HepG2 (cell line): ENCODE results near the gene CNNM2. TPM values are rescaled to one million over a fixed set of nuclear protein-coding genes. Genes with fewer than 3 reads are reported as not detected.
A peak's percentile ranks its signal among the peaks of the same experiment; 100 is the strongest.

ENCODE experiments used
- ATF7-NPFF ChIP-seq: sonication (generic); formaldehyde crosslinking; IDR thresholded peaks from 2 replicates; pipeline ENCODE4 v1.8.1; 2023; ENCODE audit warnings: mild to moderate bottlenecking, low read depth, missing genetic modification reagents, moderate library complexity
- CENPT ChIP-seq: sonication (generic); formaldehyde crosslinking; IDR thresholded peaks from 2 replicates; pipeline ENCODE4 v1.8.0; 2022; ENCODE audit warnings: low read depth, mild to moderate bottlenecking, moderate library complexity, missing genetic modification reagents
- FOXA3 ChIP-seq: IDR thresholded peaks from 2 replicates; pipeline ENCODE4 v1.6.1; 2016; ENCODE audit warnings: missing genetic modification reagents, missing compliant biosample characterization
- HMG20A ChIP-seq: IDR thresholded peaks from 2 replicates; pipeline ENCODE4 v1.6.1; 2016; ENCODE audit warnings: borderline replicate concordance
- MEIS2 ChIP-seq: sonication (generic); formaldehyde crosslinking; IDR thresholded peaks from 2 replicates; pipeline ENCODE4 v1.9.0; 2021; ENCODE audit warnings: mild to moderate bottlenecking, missing genetic modification reagents
- NCOA2 ChIP-seq: sonication (generic); formaldehyde crosslinking; IDR thresholded peaks from 2 replicates; pipeline ENCODE4 v1.8.0; 2022; ENCODE audit warnings: inconsistent platforms
- NFE2L1 ChIP-seq: sonication (generic); formaldehyde crosslinking; IDR thresholded peaks from 2 replicates; pipeline ENCODE4 v1.4.0; 2020; ENCODE audit warnings: missing genetic modification reagents, mild to moderate bottlenecking, borderline replicate concordance
- NR2F2 ChIP-seq: IDR thresholded peaks from 2 replicates; pipeline ENCODE4 v1.6.1; 2012; ENCODE audit warnings: low read depth, inconsistent platforms, borderline replicate concordance
- RBFOX2 ChIP-seq: fragments of 200-400 bp; formaldehyde crosslinking; IDR thresholded peaks from 2 replicates; pipeline ENCODE4 v1.6.1; 2017; ENCODE audit warnings: low read depth, mild to moderate bottlenecking, low read length
- ZBTB3 ChIP-seq: sonication (generic); formaldehyde crosslinking; IDR thresholded peaks from 2 replicates; pipeline ENCODE4 v1.4.0; 2020; ENCODE audit warnings: low read depth, mild to moderate bottlenecking, moderate library complexity, missing genetic modification reagents, borderline replicate concordance
- ZMYM4 ChIP-seq: sonication (generic); formaldehyde crosslinking; IDR thresholded peaks from 2 replicates; pipeline ENCODE4 v1.8.1; 2023; ENCODE audit warnings: mild to moderate bottlenecking, missing genetic modification reagents
- ZNF251 ChIP-seq: sonication (generic); formaldehyde crosslinking; IDR thresholded peaks from 2 replicates; pipeline ENCODE4 v1.9.0; 2021; ENCODE audit warnings: mild to moderate bottlenecking, missing genetic modification reagents
- ZNF33B ChIP-seq: sonication (generic); formaldehyde crosslinking; IDR thresholded peaks from 2 replicates; pipeline ENCODE4 v1.5.1; 2020; ENCODE audit warnings: mild to moderate bottlenecking, missing genetic modification reagents
- ZNF75D ChIP-seq: sonication (generic); formaldehyde crosslinking; IDR thresholded peaks from 2 replicates; pipeline ENCODE4 v1.8.1; 2023; ENCODE audit warnings: missing genetic modification reagents, mild to moderate bottlenecking, borderline replicate concordance
- polyA plus RNA-seq, 8 experiments: library from polyadenylated mRNA; depleted of rRNA in 3 of 8; stranded (reverse) in 7 of 8; unstranded in 1 of 8; fragments of >200 nt; fragmentation: Illumina TruSeq in 4 of 8; extraction: Trizol in 4 of 8; gene quantifications; 2 replicates each; pipeline versions ENCODE4 v1.2.1 to v1.2.3, GENCODE V29; 2011 to 2016; ENCODE audit warnings: low read depth in 4 of 8, missing spikeins in 1 of 8, mixed read lengths in 1 of 8; ENCODE audit not compliant: insufficient read depth in 1 of 8
- total RNA-seq, 5 experiments: library from RNA; depleted of rRNA; stranded (reverse); fragments of >200 nt; fragmentation: Illumina TruSeq; extraction: Trizol; gene quantifications; 2 replicates each; pipeline ENCODE4 v1.2.3, GENCODE V29; 2016; ENCODE audit warnings: low read depth in 1 of 5
- TF ChIP-seq, protein P1 (sequence below): sonication (generic); formaldehyde crosslinking; IDR thresholded peaks from 2 replicates; pipeline ENCODE4 v1.8.0; 2022; ENCODE audit warnings: mild to moderate bottlenecking, missing genetic modification reagents, moderate library complexity
- TF ChIP-seq, protein P2 (sequence below): sonication (generic); formaldehyde crosslinking; IDR thresholded peaks from 2 replicates; pipeline ENCODE4 v1.5.1; 2020; ENCODE audit warnings: missing genetic modification reagents, mild to moderate bottlenecking, borderline replicate concordance
- TF ChIP-seq, protein P3 (sequence below): sonication (generic); formaldehyde crosslinking; IDR thresholded peaks from 2 replicates; pipeline ENCODE4 v1.4.0; 2020; ENCODE audit warnings: missing genetic modification reagents
- TF ChIP-seq, protein P4 (sequence below): sonication (generic); formaldehyde crosslinking; IDR thresholded peaks from 2 replicates; pipeline ENCODE4 v1.5.1; 2020; ENCODE audit warnings: mild to moderate bottlenecking, missing genetic modification reagents, borderline replicate concordance
- TF ChIP-seq, protein P5 (sequence below): sonication (generic); formaldehyde crosslinking; IDR thresholded peaks from 2 replicates; pipeline ENCODE4 v1.4.0; 2020; ENCODE audit warnings: missing genetic modification reagents, mild to moderate bottlenecking, borderline replicate concordance

Gene CNNM2
- total and polyA plus RNA-seq, 2 of the 13 experiments (the other 11 are each of a cell fraction or from before 2014, with no cell fraction given) = 7.1 to 9.0 TPM

DNA sequence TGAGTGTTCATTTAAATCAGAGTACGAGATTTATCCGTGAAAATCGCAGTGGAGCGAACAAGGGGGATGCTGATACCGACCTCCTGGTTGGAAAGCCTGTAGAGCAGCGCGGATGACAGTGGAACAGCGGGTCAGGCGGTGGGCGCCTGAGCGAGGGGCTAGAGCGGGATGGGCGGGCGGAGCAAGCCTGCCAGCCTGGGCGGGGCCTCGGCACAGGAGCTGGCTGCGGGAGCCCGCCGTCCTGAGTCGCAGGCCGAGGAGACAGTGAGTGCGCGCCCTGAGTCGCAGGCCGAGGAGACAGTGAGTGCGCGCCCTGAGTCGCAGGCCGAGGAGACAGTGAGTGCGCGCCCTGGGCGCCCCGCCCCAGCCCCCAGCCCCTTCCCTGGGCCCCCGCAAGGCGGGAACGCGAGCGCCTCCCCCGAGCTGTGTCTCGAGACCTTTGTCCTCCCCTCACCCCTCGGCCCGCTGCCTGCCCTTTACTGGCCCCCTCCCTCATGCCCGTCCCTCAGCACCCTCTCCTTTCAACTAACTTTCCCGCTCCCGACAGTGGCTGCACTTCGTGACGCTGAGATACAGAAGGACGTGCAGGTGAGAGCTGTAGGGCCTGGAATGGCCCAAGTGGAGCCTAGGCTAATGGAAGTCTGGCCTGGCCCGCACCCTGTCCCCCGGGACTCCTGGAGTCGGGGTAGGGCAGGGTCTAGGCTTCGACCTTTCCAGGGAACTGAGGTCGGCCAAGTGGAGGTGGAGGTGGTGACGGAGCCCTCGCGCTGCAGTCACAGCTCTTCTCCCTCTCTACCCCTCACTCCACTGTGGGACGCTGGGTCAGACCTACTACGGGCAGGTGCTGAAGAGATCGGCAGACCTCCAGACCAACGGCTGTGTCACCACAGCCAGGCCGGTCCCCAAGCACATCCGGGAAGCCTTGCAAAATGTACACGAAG lies 48.6 kb upstream of the CNNM2 start, which contains the start of gene AS3MT (continued):
- TF ChIP-seq, protein P1, sequence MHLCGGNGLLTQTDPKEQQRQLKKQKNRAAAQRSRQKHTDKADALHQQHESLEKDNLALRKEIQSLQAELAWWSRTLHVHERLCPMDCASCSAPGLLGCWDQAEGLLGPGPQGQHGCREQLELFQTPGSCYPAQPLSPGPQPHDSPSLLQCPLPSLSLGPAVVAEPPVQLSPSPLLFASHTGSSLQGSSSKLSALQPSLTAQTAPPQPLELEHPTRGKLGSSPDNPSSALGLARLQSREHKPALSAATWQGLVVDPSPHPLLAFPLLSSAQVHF (CRISPR knock-in tag) = no peak
- TF ChIP-seq CENPT (no peak), NCOA2 (CRISPR knock-in tag) (no peak), ZBTB3 (CRISPR knock-in tag) (0 out of 2 replicates have a peak, but pooled peaks have one; percentile 54), HMG20A (CRISPR knock-in tag) (no peak), FOXA3 (CRISPR knock-in tag) (0 out of 2 replicates have a peak, but pooled peaks have one; percentile 5), ZNF33B (CRISPR knock-in tag) (peak; percentile 90; the same call in 1 of the 2 replicates), ZNF75D (CRISPR knock-in tag) (0 out of 2 replicates have a peak, but pooled peaks have one; percentile 64), NFE2L1 (CRISPR knock-in tag) (no peak), RBFOX2 (peak; percentile 74), NR2F2 (peak; percentile 29; the same call in 1 of the 2 replicates), ZMYM4 (CRISPR knock-in tag) (peak; percentile 54; the same call in 1 of the 2 replicates), ATF7-NPFF (CRISPR knock-in tag) (peak; percentile 45; the same call in 1 of the 2 replicates), ZNF251 (CRISPR knock-in tag) (no peak), MEIS2 (no peak)
- TF ChIP-seq, protein P2, sequence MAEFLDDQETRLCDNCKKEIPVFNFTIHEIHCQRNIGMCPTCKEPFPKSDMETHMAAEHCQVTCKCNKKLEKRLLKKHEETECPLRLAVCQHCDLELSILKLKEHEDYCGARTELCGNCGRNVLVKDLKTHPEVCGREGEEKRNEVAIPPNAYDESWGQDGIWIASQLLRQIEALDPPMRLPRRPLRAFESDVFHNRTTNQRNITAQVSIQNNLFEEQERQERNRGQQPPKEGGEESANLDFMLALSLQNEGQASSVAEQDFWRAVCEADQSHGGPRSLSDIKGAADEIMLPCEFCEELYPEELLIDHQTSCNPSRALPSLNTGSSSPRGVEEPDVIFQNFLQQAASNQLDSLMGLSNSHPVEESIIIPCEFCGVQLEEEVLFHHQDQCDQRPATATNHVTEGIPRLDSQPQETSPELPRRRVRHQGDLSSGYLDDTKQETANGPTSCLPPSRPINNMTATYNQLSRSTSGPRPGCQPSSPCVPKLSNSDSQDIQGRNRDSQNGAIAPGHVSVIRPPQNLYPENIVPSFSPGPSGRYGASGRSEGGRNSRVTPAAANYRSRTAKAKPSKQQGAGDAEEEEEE (CRISPR knock-in tag) = no peak
- TF ChIP-seq, protein P3, sequence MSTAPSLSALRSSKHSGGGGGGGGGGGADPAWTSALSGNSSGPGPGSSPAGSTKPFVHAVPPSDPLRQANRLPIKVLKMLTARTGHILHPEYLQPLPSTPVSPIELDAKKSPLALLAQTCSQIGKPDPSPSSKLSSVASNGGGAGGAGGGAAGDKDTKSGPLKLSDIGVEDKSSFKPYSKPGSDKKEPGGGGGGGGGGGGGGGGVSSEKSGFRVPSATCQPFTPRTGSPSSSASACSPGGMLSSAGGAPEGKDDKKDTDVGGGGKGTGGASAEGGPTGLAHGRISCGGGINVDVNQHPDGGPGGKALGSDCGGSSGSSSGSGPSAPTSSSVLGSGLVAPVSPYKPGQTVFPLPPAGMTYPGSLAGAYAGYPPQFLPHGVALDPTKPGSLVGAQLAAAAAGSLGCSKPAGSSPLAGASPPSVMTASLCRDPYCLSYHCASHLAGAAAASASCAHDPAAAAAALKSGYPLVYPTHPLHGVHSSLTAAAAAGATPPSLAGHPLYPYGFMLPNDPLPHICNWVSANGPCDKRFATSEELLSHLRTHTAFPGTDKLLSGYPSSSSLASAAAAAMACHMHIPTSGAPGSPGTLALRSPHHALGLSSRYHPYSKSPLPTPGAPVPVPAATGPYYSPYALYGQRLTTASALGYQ (CRISPR knock-in tag) = no peak
- TF ChIP-seq, protein P4, sequence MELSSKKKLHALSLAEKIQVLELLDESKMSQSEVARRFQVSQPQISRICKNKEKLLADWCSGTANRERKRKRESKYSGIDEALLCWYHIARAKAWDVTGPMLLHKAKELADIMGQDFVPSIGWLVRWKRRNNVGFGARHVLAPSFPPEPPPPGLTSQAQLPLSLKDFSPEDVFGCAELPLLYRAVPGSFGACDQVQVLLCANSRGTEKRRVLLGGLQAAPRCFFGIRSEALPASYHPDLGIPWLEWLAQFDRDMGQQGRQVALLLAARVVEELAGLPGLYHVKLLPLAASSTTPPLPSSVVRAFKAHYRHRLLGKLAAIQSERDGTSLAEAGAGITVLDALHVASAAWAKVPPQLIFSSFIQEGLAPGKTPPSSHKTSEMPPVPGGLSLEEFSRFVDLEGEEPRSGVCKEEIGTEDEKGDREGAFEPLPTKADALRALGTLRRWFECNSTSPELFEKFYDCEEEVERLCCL (CRISPR knock-in tag) = no peak
- TF ChIP-seq, protein P5, sequence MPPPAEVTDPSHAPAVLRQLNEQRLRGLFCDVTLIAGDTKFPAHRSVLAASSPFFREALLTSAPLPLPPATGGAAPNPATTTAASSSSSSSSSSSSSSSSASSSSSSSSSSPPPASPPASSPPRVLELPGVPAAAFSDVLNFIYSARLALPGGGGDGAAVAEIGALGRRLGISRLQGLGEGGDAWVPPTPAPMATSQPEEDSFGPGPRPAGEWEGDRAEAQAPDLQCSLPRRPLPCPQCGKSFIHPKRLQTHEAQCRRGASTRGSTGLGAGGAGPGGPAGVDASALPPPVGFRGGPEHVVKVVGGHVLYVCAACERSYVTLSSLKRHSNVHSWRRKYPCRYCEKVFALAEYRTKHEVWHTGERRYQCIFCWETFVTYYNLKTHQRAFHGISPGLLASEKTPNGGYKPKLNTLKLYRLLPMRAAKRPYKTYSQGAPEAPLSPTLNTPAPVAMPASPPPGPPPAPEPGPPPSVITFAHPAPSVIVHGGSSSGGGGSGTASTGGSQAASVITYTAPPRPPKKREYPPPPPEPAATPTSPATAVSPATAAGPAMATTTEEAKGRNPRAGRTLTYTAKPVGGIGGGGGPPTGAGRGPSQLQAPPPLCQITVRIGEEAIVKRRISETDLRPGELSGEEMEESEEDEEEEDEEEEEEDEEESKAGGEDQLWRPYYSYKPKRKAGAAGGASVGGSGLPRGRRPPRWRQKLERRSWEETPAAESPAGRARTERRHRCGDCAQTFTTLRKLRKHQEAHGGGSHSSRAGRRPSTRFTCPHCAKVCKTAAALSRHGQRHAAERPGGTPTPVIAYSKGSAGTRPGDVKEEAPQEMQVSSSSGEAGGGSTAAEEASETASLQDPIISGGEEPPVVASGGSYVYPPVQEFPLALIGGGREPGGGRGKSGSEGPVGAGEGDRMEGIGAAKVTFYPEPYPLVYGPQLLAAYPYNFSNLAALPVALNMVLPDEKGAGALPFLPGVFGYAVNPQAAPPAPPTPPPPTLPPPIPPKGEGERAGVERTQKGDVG = 0 out of 2 replicates have a peak, but pooled peaks have one; percentile 48
